ENCODE measurements around the gene CRTAC1. TPM values are rescaled to one million over a fixed set of nuclear protein-coding genes. Genes with fewer than 3 reads are reported as not detected.

Gene CRTAC1
- polyA plus RNA-seq, 3 donors: not detected

GRCh38 chr10:97870990-97871389, 159.4 kb downstream of the CRTAC1 start:
- no peak overlapping the region for H3K4me3 Mint-ChIP-seq
- Histone ChIP-seq H3K4me1 (ENCODE audit: control insufficient read depth in 1 of 2, insufficient read depth in 2 of 2, low read length in 2 of 2) (peaks cover 3 to 6% of the 10 kb centered on the region in 2 donors), H3K27me3 (ENCODE audit: control insufficient read depth in 2 of 2, insufficient read depth in 2 of 2, low read length in 2 of 2) (peaks cover 2% of the 10 kb centered on the region in 2 donors), H3K9me3 (replicated peaks in 1 of 2; ENCODE audit: control insufficient read depth in 1 of 2, insufficient read depth in 1 of 2, low read length in 2 of 2) (no peaks in the 10 kb centered on the region), H2AFZ (ENCODE audit: insufficient read depth, low read depth, low read length, poor library complexity, severe bottlenecking) (no peak overlapping the region), H3K4me2 (replicated peaks; ENCODE audit: extremely low read depth, low read length, poor library complexity, severe bottlenecking) (no peak overlapping the region), H3K79me2 (ENCODE audit: insufficient read depth, low read length) (no peaks in the 10 kb centered on the region), H3K9ac (ENCODE audit: insufficient read depth, low read length, poor library complexity, severe bottlenecking) (no peak overlapping the region), H3K27ac (ENCODE audit: low read depth in 1 of 2, low read length in 2 of 2) (no peak overlapping the region), H4K20me1 (ENCODE audit: insufficient read depth, low read length) (no peaks in the 10 kb centered on the region), H3K4me3 (replicated peaks in 1 of 3; ENCODE audit: low read depth in 2 of 3, low read length in 3 of 3) (no peak overlapping the region), H3K36me3 (replicated peaks in 1 of 2; ENCODE audit: control insufficient read depth in 1 of 2, insufficient read depth in 2 of 2, low read length in 2 of 2) (no peaks in the 10 kb centered on the region)
- no peak for TF ChIP-seq CTCF (IDR thresholded peaks at IDR 0.05)
- intact Hi-C loops (cut with micrococcal nuclease): no loop called here
- no peaks in the 10 kb centered on the region for H3K9me3 Mint-ChIP-seq
- DNase-seq: no peak
- H3K4me1 Mint-ChIP-seq: peaks cover 10% of the 10 kb centered on the region
- H3K36me3 Mint-ChIP-seq: no peaks in the 10 kb centered on the region
- H3K27me3 Mint-ChIP-seq (ENCODE audit: low read depth in 3 of 3): peaks cover 5 to 21% (median 11%) of the 10 kb centered on the region in 3 donors
- H3K27ac Mint-ChIP-seq: no peak overlapping the region
- 56% methylated on average over 1 of the region's 8 CpGs for WGBS (ENCODE audit: insufficient coverage)

- DNase-seq: peak; percentile 22 to 49 (median 26)
- H3K4me3 ChIP-seq (replicated peaks in 1 of 3; ENCODE audit: low read depth in 2 of 3, low read length in 3 of 3): no peak overlapping the region
- no peaks in the 10 kb centered on the region for H3K9me3 ChIP-seq (replicated peaks in 1 of 2; ENCODE audit: control insufficient read depth in 1 of 2, insufficient read depth in 1 of 2, low read length in 2 of 2)
- Mint-ChIP-seq H3K27me3 (ENCODE audit: low read depth in 3 of 3) (peaks cover 3 to 21% (median 13%) of the 10 kb centered on the region in 3 donors), H3K9me3 (no peaks in the 10 kb centered on the region), H3K4me3 (no peak overlapping the region), H3K4me1 (peaks cover 10% of the 10 kb centered on the region), H3K27ac (peak overlapping the region in 1 of 7 donors; percentile 70), H3K36me3 (no peaks in the 10 kb centered on the region)
- H3K9ac ChIP-seq (ENCODE audit: insufficient read depth, low read length, poor library complexity, severe bottlenecking): no peak overlapping the region
- H3K27me3 ChIP-seq (ENCODE audit: control insufficient read depth in 2 of 2, insufficient read depth in 2 of 2, low read length in 2 of 2): peaks cover 2% of the 10 kb centered on the region in 2 donors
- no peaks in the 10 kb centered on the region for H3K79me2 ChIP-seq (ENCODE audit: insufficient read depth, low read length)
- no peaks in the 10 kb centered on the region for H4K20me1 ChIP-seq (ENCODE audit: insufficient read depth, low read length)
- H3K4me1 ChIP-seq (ENCODE audit: control insufficient read depth in 1 of 2, insufficient read depth in 2 of 2, low read length in 2 of 2): peaks cover 3 to 6% of the 10 kb centered on the region in 2 donors
- peak; percentile 50 for TF ChIP-seq CTCF (IDR thresholded peaks at IDR 0.05)
- no peak overlapping the region for H2AFZ ChIP-seq (ENCODE audit: insufficient read depth, low read depth, low read length, poor library complexity, severe bottlenecking)
- no peak overlapping the region for H3K4me2 ChIP-seq (replicated peaks; ENCODE audit: extremely low read depth, low read length, poor library complexity, severe bottlenecking)
- no peaks in the 10 kb centered on the region for H3K36me3 ChIP-seq (replicated peaks in 1 of 2; ENCODE audit: control insufficient read depth in 1 of 2, insufficient read depth in 2 of 2, low read length in 2 of 2)
- intact Hi-C loops (cut with micrococcal nuclease): loop anchor here (1.0 to 5.0 kb wide), 2 partner anchors 77 to 78 kb away; no protein-coding TSS in a partner anchor
- WGBS (ENCODE audit: insufficient coverage): 26% methylated on average over 11 of the region's 19 CpGs
- H3K27ac ChIP-seq (ENCODE audit: low read depth in 1 of 2, low read length in 2 of 2): no peak overlapping the region
Measured at GRCh38 chr10:97869091-97870042, 161.1 kb downstream of the CRTAC1 start.
